Kidney epithelial cell (primary cell): ENCODE results near the gene RANGAP1. TPM values are rescaled to one million over a fixed set of nuclear protein-coding genes. Genes with fewer than 3 reads are reported as not detected.
A peak's percentile ranks its signal among the peaks of the same experiment; 100 is the strongest.

ENCODE experiments used
- DNase-seq: peaks from one replicate; pipeline ENCODE4 v3.0.0-alpha.2; 2010; ENCODE audit warnings: low read depth
- H3K27me3 ChIP-seq: 2 replicates; pipeline ENCODE4 v1.6.0; 2011; ENCODE audit warnings: low read length; ENCODE audit not compliant: control insufficient read depth, insufficient read depth
- H3K36me3 ChIP-seq: 2 replicates; pipeline ENCODE4 v1.5.1; 2011; ENCODE audit warnings: low read length; ENCODE audit not compliant: control insufficient read depth, insufficient read depth
- H3K4me3 ChIP-seq: 2 replicates; pipeline ENCODE4 v1.5.1; 2011; ENCODE audit warnings: low read depth, mild to moderate bottlenecking, control low read depth, low read length
- total RNA-seq: library from RNA; depleted of rRNA; stranded (reverse); fragments of >200 nt; gene quantifications from 2 replicates; pipeline ENCODE4 v1.2.3, GENCODE V29; 2015
- TF ChIP-seq, protein P1 (sequence below): IDR thresholded peaks from 2 replicates; pipeline ENCODE4 v1.5.1; 2011; ENCODE audit warnings: mild to moderate bottlenecking, moderate library complexity, low read length, control low read depth, inconsistent platforms; ENCODE audit not compliant: insufficient read depth, poor library complexity, severe bottlenecking

RANGAP1 gene
- total RNA-seq, 1 donor from 2014 or later = 131 TPM

DNA sequence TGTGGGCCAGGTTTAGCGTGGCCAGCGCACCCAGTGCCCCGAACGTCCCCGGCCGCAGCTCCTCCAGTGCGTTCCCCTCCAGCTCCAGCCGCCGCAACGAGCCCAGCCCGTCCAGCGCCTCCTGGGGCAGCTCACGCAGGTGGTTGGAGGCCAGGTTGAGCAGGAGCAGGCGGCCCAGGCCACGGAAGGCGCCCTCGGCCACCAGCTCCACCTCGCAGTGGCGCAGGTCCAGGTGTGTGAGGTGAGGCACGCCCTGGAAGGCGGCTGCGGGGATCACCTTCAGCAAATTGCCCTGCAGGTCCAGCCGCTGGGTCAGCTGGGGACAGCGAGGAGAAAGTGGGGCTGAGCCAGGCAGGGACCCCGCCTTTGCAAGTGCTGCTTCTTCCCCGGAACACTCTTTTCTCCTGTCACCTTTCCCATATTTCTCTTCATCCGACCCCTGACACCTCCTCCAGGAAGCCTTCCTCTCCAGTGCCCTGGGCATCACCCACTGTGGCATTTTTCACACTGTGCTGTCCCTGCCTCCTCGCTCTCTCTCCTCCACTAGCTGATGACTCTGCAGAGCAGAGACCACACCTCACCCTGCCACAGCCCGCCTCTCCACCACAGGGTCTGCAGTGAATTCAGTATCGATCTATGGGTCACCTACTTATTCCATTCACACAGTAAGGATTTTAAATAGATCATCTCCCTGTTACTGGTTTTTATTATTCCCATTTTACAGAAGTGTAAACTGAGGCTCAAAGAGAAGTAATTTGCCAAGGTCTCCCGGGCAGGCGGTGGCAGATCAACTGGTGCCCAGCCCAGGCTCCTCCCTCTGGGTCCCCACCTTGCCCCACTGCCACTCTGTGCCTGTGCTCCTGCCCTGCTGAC, 47.2 kb downstream of the RANGAP1 start:
- H3K27me3 ChIP-seq = no peaks in the 10 kb centered on the region
- H3K36me3 ChIP-seq = no peaks in the 10 kb centered on the region
- TF ChIP-seq, protein P1, sequence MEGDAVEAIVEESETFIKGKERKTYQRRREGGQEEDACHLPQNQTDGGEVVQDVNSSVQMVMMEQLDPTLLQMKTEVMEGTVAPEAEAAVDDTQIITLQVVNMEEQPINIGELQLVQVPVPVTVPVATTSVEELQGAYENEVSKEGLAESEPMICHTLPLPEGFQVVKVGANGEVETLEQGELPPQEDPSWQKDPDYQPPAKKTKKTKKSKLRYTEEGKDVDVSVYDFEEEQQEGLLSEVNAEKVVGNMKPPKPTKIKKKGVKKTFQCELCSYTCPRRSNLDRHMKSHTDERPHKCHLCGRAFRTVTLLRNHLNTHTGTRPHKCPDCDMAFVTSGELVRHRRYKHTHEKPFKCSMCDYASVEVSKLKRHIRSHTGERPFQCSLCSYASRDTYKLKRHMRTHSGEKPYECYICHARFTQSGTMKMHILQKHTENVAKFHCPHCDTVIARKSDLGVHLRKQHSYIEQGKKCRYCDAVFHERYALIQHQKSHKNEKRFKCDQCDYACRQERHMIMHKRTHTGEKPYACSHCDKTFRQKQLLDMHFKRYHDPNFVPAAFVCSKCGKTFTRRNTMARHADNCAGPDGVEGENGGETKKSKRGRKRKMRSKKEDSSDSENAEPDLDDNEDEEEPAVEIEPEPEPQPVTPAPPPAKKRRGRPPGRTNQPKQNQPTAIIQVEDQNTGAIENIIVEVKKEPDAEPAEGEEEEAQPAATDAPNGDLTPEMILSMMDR = no peak
- DNase-seq = no peak
- H3K4me3 ChIP-seq = no peak overlapping the region

DNA sequence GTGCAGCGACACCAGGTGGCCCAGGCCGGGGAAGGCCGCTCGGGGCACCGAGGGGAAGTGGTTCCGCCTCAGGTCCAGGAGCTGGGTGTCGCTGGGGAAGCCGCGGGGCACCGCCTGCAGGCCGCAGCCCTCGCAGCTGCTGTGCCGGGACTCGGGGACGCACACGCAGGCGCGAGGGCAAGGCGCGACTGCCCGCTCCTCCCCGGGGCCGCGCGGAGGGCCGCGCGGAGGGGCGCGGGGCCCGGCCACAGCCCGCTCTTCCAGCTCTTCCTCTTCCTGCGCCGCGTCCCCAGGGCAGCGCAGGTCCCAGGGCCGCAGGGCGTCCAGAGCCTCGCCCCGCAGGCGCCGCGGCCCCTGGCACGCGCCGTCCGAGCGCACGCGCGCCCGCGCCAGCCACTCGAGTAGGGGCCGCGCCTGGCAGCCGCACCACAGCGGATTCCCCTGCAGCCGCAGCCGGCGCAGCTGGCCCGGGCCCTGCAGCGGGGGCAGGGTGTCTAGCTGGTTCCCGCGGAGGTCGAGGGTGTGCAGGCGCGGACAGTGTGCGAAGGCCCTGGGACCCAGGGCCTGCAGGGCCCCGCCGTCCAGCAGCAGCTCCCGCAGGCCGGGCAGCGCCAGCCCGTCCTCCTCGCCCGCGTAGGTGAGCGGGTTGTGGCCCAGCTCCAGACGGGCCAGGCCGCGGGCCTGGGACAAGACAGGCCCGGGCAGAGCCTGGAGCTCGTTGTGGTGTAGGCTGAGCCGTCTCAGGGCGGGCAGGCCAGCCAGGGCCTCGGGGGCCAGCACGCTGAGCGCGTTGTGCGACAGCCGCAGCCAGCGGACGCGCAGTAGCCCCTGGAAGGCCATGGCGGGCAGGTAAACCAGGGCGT, 48.0 kb downstream of the RANGAP1 start:
- no peaks in the 10 kb centered on the region for H3K27me3 ChIP-seq
- H3K4me3 ChIP-seq = peak overlapping the region; percentile 26
- TF ChIP-seq, protein P1 = peak; percentile 58
- H3K36me3 ChIP-seq = no peaks in the 10 kb centered on the region
- DNase-seq = peak; percentile 12

DNA sequence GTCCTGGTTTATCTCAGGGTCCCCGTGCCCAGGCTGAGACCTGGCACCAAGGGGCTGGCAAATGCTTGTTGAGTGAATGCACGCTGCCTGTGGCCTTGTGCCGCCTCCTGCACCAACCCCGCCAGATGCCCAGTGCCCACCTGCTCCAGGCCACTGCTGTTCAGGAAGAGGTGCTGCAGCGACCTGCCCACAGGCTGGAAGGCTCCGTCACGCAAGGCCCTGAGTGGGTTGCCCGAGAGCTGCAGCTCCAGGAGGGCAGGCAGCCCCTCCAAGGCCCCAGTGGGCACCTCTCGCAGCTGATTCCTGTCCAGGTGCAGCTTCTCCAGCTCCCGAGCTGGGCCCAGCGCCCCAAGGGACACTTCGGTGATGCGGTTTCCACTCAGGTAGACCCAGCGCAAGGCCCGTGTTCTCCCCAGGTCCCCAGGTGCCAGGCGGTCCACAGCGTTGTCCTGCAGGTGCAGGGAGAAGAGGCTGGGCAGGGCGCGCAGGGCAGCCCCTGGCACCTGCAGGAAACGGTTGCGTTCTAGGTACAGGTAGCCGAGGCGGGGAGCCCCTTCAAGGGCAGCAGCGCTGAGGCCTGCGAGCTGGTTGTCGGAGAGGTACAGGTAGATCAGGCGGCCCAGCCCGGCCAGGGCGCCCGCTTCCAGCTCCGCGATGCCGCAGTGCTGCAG, 48.8 kb downstream of the RANGAP1 start:
- TF ChIP-seq, protein P1 = no peak
- no peaks in the 10 kb centered on the region for H3K36me3 ChIP-seq
- H3K4me3 ChIP-seq = peak overlapping the region; percentile 26
- no peaks in the 10 kb centered on the region for H3K27me3 ChIP-seq
- no peak for DNase-seq

DNA sequence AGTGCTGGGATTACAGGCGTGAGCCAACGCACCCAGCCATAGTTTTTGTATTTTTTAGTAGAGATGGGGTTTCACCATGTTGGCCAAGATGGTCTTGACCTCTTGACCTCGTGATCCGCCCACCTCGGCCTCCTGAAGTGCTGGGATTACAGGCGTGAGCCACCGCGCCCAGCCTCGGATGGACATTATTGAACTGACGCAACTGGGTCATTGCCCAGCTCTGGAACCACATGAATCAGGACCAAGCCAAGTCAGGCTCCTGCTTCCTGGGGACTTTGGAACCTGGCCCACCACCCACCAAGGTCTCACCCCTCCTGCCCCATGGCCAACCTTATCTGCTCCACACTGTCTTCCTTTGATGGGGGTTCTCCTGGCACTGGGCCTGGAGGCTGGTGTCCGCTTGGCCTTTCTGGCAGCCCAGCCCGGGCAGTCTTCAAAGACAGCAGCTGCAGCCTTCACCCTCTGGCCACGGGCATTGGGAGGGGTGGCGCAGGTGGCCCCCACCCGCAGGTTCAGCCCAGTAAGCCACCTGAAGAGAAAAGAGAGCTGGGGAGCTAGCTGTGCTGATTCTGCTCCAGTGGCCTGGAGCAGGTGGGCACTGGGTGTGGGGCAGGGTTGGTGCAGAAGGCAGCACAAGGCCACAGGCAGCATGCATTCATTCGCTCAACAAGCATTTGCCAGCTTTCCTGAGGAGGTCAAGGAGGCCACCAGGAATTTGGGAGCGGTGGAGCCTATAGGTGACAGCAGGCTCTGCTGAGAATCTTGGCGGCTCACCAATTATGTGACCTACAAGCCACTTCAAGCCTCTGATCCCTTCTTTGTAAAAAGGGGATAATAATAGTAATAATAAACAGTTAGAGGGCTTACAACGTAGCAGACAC, 50.9 kb downstream of the RANGAP1 start:
- Histone ChIP-seq H3K27me3 (no peaks in the 10 kb centered on the region), H3K36me3 (no peaks in the 10 kb centered on the region), H3K4me3 (no peak overlapping the region)
- TF ChIP-seq, protein P1 = no peak
- DNase-seq = no peak

DNA sequence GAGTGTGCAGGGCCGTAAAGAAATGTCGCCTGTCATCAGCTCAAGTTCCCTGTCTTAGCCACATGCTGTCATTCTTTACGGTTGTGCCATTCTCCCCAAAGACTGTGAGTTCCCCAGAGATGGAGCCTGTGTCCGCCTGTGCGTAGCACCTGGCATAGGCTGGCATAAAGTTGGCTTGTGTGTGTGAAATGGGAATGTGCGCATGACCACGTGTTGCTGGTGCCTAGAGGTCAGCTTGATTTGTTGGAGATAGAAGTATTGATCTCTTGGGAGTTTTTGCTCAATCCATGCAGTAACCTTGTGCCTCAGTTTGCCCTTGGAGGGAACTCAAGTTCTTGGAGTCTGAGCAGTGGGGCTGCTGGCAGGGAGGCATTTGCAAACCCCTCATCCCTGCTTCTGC, 54.6 kb downstream of the RANGAP1 start:
- Histone ChIP-seq H3K36me3 (no peaks in the 10 kb centered on the region), H3K27me3 (no peaks in the 10 kb centered on the region), H3K4me3 (no peak overlapping the region)
- no peak for DNase-seq
- TF ChIP-seq, protein P1 = no peak
